Measurements from ENCODE around the gene SECISBP2.

DNA sequence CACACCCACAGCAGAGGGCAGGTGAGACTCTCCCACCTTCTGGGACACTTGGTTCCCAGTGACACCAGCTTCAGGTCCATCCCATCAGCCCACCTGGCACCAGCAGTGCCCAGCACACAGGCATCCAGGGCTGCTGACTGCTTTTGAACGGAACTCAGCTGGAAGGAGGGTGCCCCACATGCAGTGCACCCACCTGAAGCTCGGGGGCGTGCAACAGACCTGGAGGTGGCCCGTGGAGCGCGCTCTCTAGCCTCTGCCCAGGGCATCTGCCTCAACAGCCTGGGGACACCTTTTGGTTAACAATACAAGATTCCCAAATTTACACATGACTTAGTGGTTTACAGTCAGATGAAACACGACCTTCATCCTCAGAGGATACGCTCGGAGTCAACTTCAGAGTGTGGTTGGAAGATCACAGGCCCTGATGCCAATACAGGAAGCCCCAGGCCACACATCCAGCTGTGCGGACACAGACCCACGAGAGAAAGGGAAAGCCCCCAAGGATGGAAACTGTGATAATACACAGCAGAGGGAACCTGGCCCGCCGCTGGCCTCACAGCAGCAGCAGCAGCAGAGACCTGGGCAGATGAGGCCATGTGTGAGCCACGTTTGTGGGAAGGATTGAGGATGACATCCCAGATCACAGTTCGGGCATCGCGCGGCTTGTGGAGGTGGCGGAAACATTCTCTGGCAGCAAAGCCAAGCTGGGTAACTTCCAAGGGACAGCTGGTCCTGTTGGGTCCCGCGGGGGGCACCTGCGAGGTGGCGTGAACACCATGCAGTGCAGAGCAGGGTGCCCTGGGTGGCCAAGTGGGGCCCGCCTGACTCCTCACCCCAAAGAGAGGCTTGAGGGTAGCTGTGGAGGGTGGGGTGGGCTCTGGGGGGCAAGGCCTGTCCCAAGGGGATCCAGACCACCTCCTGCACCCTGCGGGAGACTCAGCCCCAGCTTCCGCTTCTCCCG lies 64.0 kb downstream of the SECISBP2 start:
- TF ChIP-seq ZNF274 (IDR thresholded peaks at IDR 0.05; ENCODE audit: low read depth, low read length) (no peak), YY1 (IDR thresholded peaks at IDR 0.05; ENCODE audit: insufficient read depth, insufficient read length) (no peak), SUZ12 (IDR thresholded peaks at IDR 0.05; ENCODE audit: extremely low read depth, insufficient read depth, insufficient read length) (no peak)

Measured in NT2/D1 (cell line).